ENCODE data around the gene MAP2K3. TPM values are rescaled to one million over a fixed set of nuclear protein-coding genes. Genes with fewer than 3 reads are reported as not detected.

The MAP2K3 gene
- total and polyA plus RNA-seq, 12 donors, result 6.4 to 64.8 (median 32.2) TPM

DNA sequence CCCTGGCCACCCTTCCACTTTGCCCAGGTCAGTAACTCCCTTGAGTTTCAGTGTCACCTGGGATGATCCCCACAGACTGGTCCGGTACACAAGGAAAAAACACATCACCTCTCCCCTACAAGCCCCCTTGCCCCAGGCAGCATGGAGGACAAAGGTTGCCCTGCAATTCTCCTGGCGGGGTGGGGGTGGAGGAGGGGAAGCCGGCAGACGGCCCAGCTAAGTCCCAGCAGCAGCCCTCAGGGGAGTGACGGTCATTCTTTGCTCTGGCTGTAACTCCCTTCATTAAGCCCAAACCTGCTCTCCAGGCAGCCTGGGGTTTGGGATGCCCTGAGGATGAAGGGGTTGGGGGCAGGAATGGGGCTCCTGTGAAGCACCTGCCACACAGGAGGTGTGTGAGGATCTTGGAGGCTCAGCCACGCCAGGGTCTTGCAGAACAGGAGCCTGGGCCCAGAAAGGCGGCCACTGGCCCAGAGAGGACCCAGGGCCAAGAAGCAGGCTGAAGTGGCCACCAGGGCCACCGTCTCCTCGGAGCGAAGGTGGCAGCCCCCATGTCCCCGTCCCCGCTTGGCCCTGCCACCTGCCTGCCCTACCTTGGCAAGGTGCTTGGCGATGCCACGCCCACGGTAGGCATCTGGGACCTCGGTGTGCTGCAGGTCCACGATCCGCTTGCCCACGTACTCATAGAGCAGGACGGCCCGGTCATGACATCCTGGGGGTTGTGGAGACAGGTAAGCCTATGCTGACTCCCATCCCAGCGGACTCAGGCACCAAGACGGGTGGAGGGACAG is 40.8 kb upstream of the MAP2K3 start:
- no peaks in the 10 kb centered on the region for H3K36me3 ChIP-seq (replicated peaks in 1 of 2)
- no peak overlapping the region for H3K27ac ChIP-seq
- H3K27me3 ChIP-seq, result no peaks in the 10 kb centered on the region
- intact Hi-C loops (cut with DNase I), result loop anchor here (10.0 kb wide), 1 partner anchor 119 kb away; the partner anchor contains the start of gene DHRS7B (in 2 of the 2)
- no peak overlapping the region for H3K4me3 ChIP-seq
- 85 to 89% (median 86%) methylated on average over 10 to 23 of the region's 23 CpGs for WGBS, 4 donors
- H3K4me1 ChIP-seq (replicated peaks in 1 of 2), result no peaks in the 10 kb centered on the region
- no peaks in the 10 kb centered on the region for H3K9me3 ChIP-seq (replicated peaks in 1 of 3)
- TF ChIP-seq, protein P1, sequence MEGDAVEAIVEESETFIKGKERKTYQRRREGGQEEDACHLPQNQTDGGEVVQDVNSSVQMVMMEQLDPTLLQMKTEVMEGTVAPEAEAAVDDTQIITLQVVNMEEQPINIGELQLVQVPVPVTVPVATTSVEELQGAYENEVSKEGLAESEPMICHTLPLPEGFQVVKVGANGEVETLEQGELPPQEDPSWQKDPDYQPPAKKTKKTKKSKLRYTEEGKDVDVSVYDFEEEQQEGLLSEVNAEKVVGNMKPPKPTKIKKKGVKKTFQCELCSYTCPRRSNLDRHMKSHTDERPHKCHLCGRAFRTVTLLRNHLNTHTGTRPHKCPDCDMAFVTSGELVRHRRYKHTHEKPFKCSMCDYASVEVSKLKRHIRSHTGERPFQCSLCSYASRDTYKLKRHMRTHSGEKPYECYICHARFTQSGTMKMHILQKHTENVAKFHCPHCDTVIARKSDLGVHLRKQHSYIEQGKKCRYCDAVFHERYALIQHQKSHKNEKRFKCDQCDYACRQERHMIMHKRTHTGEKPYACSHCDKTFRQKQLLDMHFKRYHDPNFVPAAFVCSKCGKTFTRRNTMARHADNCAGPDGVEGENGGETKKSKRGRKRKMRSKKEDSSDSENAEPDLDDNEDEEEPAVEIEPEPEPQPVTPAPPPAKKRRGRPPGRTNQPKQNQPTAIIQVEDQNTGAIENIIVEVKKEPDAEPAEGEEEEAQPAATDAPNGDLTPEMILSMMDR (IDR thresholded peaks at IDR 0.05), result no peak
- no peak for TF ChIP-seq POLR2A (IDR thresholded peaks at IDR 0.05)
- no peak for DNase-seq

DNA sequence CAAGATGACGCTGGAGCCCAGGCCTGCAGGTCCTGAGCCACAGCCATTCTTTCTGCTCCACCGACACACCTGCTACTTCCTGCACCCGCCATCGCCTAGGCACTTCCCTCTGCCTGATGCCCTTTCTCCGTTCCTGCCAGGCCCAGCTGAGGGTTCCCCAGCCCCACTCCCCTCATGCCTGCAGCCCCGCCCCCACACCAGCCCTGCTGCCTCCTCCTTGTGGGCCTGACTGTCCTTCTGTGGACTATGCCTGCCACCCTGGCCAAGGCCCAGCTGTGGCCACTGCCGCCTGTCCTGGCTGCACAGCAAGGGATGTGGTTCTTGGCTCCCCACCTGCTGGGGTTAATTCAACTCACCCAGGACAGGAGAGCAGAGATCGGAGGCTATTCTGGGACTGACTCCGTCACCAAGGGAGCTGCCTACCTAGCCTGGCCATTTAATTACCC is 38.8 kb upstream of the MAP2K3 start:
- TF ChIP-seq, protein P1 (IDR thresholded peaks at IDR 0.05), result no peak
- no peak for TF ChIP-seq POLR2A (IDR thresholded peaks at IDR 0.05)
- no peak overlapping the region for H3K4me3 ChIP-seq
- H3K36me3 ChIP-seq (replicated peaks in 1 of 2), result no peaks in the 10 kb centered on the region
- no peaks in the 10 kb centered on the region for H3K9me3 ChIP-seq (replicated peaks in 1 of 3)
- no peak for DNase-seq
- H3K4me1 ChIP-seq (replicated peaks in 1 of 2), result no peaks in the 10 kb centered on the region
- intact Hi-C loops (cut with DNase I), result loop anchor here (10.0 kb wide), 1 partner anchor 121 kb away; the partner anchor contains the start of gene DHRS7B (in 2 of the 2)
- H3K27ac ChIP-seq, result no peak overlapping the region
- no peaks in the 10 kb centered on the region for H3K27me3 ChIP-seq
- WGBS, 4 donors, result 78 to 85% (median 81%) methylated on average over 9 of the region's 9 CpGs

DNA sequence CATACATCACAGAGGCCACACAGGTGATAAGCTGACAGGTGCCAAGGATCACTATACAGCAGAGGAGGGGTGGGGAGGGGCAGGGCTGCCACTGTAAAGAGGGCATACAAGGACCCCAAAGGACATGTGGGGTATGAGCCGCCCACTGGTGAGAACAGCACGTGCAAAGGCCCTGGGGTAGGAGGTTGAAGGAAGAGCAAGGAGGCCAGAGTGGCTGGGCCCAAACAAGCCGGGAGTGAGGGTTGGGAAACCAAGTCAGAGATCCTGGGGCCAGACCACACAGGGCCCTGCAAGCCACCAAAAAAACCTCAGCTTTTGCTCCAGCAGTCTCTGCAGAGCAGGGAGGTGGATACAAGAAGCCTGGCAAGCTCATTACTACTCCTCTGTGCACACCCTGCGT is 37.8 kb upstream of the MAP2K3 start:
- H3K4me3 ChIP-seq, result no peak overlapping the region
- H3K9me3 ChIP-seq (replicated peaks in 1 of 3), result no peaks in the 10 kb centered on the region
- peaks cover under 1 to 2% of the 10 kb centered on the region in 2 donors for H3K4me1 ChIP-seq (replicated peaks in 1 of 2)
- no peaks in the 10 kb centered on the region for H3K36me3 ChIP-seq (replicated peaks in 1 of 2)
- 91 to 100% (median 96%) methylated on average over 4 of the region's 4 CpGs for WGBS, 4 donors
- no peak for TF ChIP-seq POLR2A (IDR thresholded peaks at IDR 0.05)
- TF ChIP-seq, protein P1 (IDR thresholded peaks at IDR 0.05), result no peak
- intact Hi-C loops (cut with DNase I), result loop anchor here (10.0 kb wide), 1 partner anchor 122 kb away; the partner anchor contains the start of gene DHRS7B (in 2 of the 2)
- no peak for DNase-seq
- no peak overlapping the region for H3K27ac ChIP-seq
- H3K27me3 ChIP-seq, result no peaks in the 10 kb centered on the region

DNA sequence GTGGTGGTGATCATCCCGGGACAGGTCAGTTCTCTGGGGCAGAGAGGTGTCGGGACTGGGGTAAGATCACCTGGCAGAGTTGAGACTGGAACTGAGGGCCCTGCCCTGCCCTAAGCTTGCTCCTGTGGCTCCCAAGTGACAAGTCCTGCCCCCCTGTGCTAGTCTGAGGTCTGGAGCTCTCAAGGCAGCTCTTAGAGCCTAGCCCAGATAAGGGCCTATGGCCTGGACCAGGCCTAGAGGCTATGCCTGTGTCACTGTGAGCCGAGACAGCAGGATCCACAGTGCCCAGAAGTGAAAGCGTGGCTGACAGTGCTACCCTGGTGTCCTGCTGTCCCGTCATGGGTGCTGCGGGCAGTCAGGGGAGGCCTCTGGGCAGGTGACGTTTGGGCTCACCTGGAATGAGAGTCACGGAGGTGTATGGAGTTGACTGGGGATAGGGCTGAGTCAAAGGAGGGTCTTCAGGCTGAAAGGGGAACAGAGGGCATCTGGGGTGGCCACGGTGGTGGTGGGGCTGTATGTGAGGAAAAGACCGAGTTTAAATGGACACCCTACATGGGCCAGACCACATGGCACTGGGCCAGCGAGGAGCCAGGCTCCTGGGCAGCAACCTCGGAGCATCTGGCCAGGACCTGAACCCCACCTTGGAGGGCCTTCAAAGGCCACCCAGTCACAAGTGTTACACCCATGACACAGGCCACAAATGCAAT is 36.8 kb upstream of the MAP2K3 start:
- no peaks in the 10 kb centered on the region for H3K27me3 ChIP-seq
- H3K4me1 ChIP-seq (replicated peaks in 1 of 2), result peaks cover 9 to 11% of the 10 kb centered on the region in 2 donors
- 86 to 92% (median 90%) methylated on average over 12 of the region's 12 CpGs for WGBS, 4 donors
- no peak for DNase-seq
- TF ChIP-seq POLR2A (IDR thresholded peaks at IDR 0.05), result no peak
- TF ChIP-seq, protein P1 (IDR thresholded peaks at IDR 0.05), result no peak
- H3K27ac ChIP-seq, result no peak overlapping the region
- intact Hi-C loops (cut with DNase I), result loop anchor here (10.0 kb wide), 1 partner anchor 123 kb away; the partner anchor contains the start of gene DHRS7B (in 2 of the 2)
- no peak overlapping the region for H3K4me3 ChIP-seq
- H3K9me3 ChIP-seq (replicated peaks in 1 of 3), result no peaks in the 10 kb centered on the region
- no peaks in the 10 kb centered on the region for H3K36me3 ChIP-seq (replicated peaks in 1 of 2)

All from adrenal gland (tissue), 12 donors.